ENCODE measurements around the gene CAMK1D.
A peak's percentile ranks its signal among the peaks of the same experiment; 100 is the strongest.
"Not testable (repeated sequence)": the region's sequence is repeated elsewhere in the genome, so short reads cannot be mapped to it uniquely, and the experiment has no call there.

Gene CAMK1D

GRCh38 chr10:12348870-12349628, at the start of gene CAMK1D:
Gene CAMK1D, plus strand, starts transcription at chr10:12349547.
- peak; percentile 26 to 66 for DNase-seq

- not testable (repeated sequence) for DNase-seq
These were observed 48.3 kb upstream of the CAMK1D start for GRCh38 chr10:12301036-12301435.

GRCh38 chr10:12308057-12308456, 41.3 kb upstream of the CAMK1D start:
- no peak for DNase-seq

- no peak for DNase-seq
These were observed 40.5 kb upstream of the CAMK1D start for GRCh38 chr10:12308736-12309375.

- not testable (repeated sequence) for DNase-seq
These were observed 39.6 kb upstream of the CAMK1D start for GRCh38 chr10:12309783-12310182.

- DNase-seq = no peak
These were observed 34.5 kb upstream of the CAMK1D start for GRCh38 chr10:12314836-12315235.

GRCh38 chr10:12319076-12319475, 30.3 kb upstream of the CAMK1D start:
- DNase-seq = no peak

- no peak for DNase-seq
These were observed 28.5 kb upstream of the CAMK1D start for GRCh38 chr10:12320892-12321291.

GRCh38 chr10:12321641-12322040, 27.7 kb upstream of the CAMK1D start:
- DNase-seq = no peak

GRCh38 chr10:12322583-12323131, 26.7 kb upstream of the CAMK1D start:
- DNase-seq = no peak

- no peak for DNase-seq
These were observed 24.8 kb upstream of the CAMK1D start for GRCh38 chr10:12324530-12324929.

- DNase-seq = no peak
These were observed 22.3 kb upstream of the CAMK1D start for GRCh38 chr10:12327074-12327473.

- no peak for DNase-seq
These were observed 21.9 kb upstream of the CAMK1D start for GRCh38 chr10:12327476-12327875.

- DNase-seq = not testable (repeated sequence)
These were observed 21.0 kb upstream of the CAMK1D start for GRCh38 chr10:12328312-12328711.

GRCh38 chr10:12332572-12333379, 16.6 kb upstream of the CAMK1D start:
- DNase-seq = no peak

- DNase-seq = no peak
These were observed 15.8 kb upstream of the CAMK1D start for GRCh38 chr10:12333380-12334185.

GRCh38 chr10:12334186-12334530, 15.2 kb upstream of the CAMK1D start:
- DNase-seq = no peak

- not testable (repeated sequence) for DNase-seq
These were observed 14.2 kb upstream of the CAMK1D start for GRCh38 chr10:12335169-12335568.

GRCh38 chr10:12337453-12338372, 11.6 kb upstream of the CAMK1D start:
- no peak for DNase-seq

- no peak for DNase-seq
These were observed 10.4 kb upstream of the CAMK1D start for GRCh38 chr10:12338981-12339380.

GRCh38 chr10:12340371-12340770, 9.0 kb upstream of the CAMK1D start:
- DNase-seq = no peak
